Caco-2 (cell line): Measurements from ENCODE around the gene PSTPIP2. TPM values are rescaled to one million over a fixed set of nuclear protein-coding genes. Genes with fewer than 3 reads are reported as not detected.
"Not testable (repeated sequence)": the region's sequence is repeated elsewhere in the genome, so short reads cannot be mapped to it uniquely, and the experiment has no call there.

ENCODE experiments used
- BruUV-seq: library from RNA; stranded (reverse); fragments of 400-500 nt; replicated peaks from 2 replicates; lab custom pipeline; 2021; lab: Mats Ljungman, UMichigan
- CTCF ChIA-PET: fragments of 300-600 bp; sonication (Branson Sonifier 250); formaldehyde crosslinking; loops from one replicate; lab custom pipeline; 2022; ENCODE audit warnings: antibody characterized with exemption; lab: Charles Lee
- POLR2A ChIA-PET: fragments of 300-600 bp; sonication (Branson Sonifier 250); formaldehyde crosslinking; loops from one replicate; lab custom pipeline; 2022; ENCODE audit warnings: antibody characterized with exemption; lab: Charles Lee
- DNase-seq, 2 experiments: peaks; one replicate each; pipeline versions ENCODE4 v3.0.0 to v3.0.0-alpha.2; 2020 to 2022
- H3K27me3 ChIP-seq: replicated peaks from 2 replicates; pipeline ENCODE4 v1.6.0; 2011; ENCODE audit warnings: low read length; ENCODE audit not compliant: control insufficient read depth, insufficient read depth
- H3K36me3 ChIP-seq: 2 replicates; pipeline ENCODE4 v1.5.1; 2011; ENCODE audit warnings: low read length; ENCODE audit not compliant: control insufficient read depth, insufficient read depth
- H3K4me1 ChIP-seq: fragments of 250-450 bp; sonication (Bioruptor Pico); 2 replicates; pipeline ENCODE4 v1.5.1; 2020; ENCODE audit warnings: mild to moderate bottlenecking
- H3K4me3 ChIP-seq: 2 replicates; pipeline ENCODE4 v1.5.1; 2011; ENCODE audit warnings: low read depth, mild to moderate bottlenecking, control low read depth, low read length
- H3K9me3 ChIP-seq: fragments of 250-450 bp; sonication (Bioruptor Pico); 2 replicates; pipeline ENCODE4 v1.5.1; 2020; ENCODE audit warnings: mild to moderate bottlenecking, moderate library complexity
- H3K27ac Mint-ChIP-seq: one replicate; pipeline ENCODE4 v1.8.0; 2022; ENCODE audit warnings: mixed read lengths; ENCODE audit not compliant: unreplicated experiment
- H3K27me3 Mint-ChIP-seq: one replicate; pipeline ENCODE4 v1.8.0; 2022; ENCODE audit warnings: mixed read lengths; ENCODE audit not compliant: insufficient read depth, unreplicated experiment
- H3K36me3 Mint-ChIP-seq: one replicate; pipeline ENCODE4 v1.8.0; 2022; ENCODE audit warnings: mild to moderate bottlenecking, mixed read lengths; ENCODE audit not compliant: insufficient read depth, unreplicated experiment
- H3K4me1 Mint-ChIP-seq: one replicate; pipeline ENCODE4 v1.8.0; 2022; ENCODE audit warnings: low read depth, mixed read lengths; ENCODE audit not compliant: unreplicated experiment
- H3K4me3 Mint-ChIP-seq: one replicate; pipeline ENCODE4 v1.8.0; 2022; ENCODE audit warnings: mild to moderate bottlenecking, moderate library complexity, mixed read lengths; ENCODE audit not compliant: unreplicated experiment
- H3K9me3 Mint-ChIP-seq: one replicate; pipeline ENCODE4 v1.8.0; 2022; ENCODE audit warnings: mixed read lengths; ENCODE audit not compliant: unreplicated experiment
- intact Hi-C: fragments of 100-400 bp; cut with micrococcal nuclease; formaldehyde crosslinking; loops from one replicate; pipeline ENCODE4 v1.10.0; 2022; ENCODE audit not compliant: unreplicated experiment
- total RNA-seq: library from RNA; stranded (reverse); gene quantifications from 2 replicates; pipeline ENCODE4 v1.2.3, GENCODE V29; 2022
- TF ChIP-seq, protein P1 (sequence below), 2 experiments: fragments of 200-600 bp in 1 of 2; IDR thresholded peaks; 1 replicate in 1 of 2; 2 replicates in 1 of 2; pipeline versions ENCODE4 v1.5.1 to v1.8.0; 2011 to 2022; ENCODE audit warnings: antibody characterized with exemption in 1 of 2, control low read depth in 1 of 2, inconsistent platforms in 1 of 2, low read depth in 1 of 2, low read length in 1 of 2, mild to moderate bottlenecking in 1 of 2, moderate library complexity in 1 of 2; ENCODE audit not compliant: insufficient read depth in 1 of 2, severe bottlenecking in 1 of 2, unreplicated experiment in 1 of 2

PSTPIP2 gene
- total RNA-seq, 1 experiment from 2014 or later, result 13.3 TPM

DNA sequence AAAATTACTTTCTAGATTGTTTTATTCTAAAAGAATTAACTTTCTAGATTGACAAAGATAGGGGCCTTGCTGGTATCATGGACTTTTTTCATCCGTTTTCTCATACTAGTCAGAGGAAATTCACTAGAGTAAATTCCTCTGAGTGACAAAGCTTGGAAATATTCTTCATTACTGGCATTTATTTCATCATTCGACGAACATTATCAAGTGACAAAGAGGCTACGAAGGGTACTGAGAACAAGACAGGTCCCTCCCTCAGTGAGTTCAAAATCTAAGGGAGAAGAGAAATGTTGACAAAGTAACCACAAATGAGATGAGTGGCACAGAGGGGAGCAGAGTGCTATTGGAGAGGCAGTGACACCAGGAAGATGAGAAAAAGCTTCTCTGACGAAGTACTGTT, 109.2 kb downstream of the PSTPIP2 start:
- intact Hi-C loops, result no loop called here
- peaks cover 4% of the 10 kb centered on the region for H3K36me3 Mint-ChIP-seq
- H3K27ac Mint-ChIP-seq, result no peak overlapping the region
- no TSS peak for BruUV-seq
- H3K4me1 Mint-ChIP-seq, result no peaks in the 10 kb centered on the region
- POLR2A ChIA-PET, result no interaction called here
- no peak overlapping the region for H3K4me3 Mint-ChIP-seq
- no peak overlapping the region for H3K4me3 ChIP-seq
- H3K9me3 Mint-ChIP-seq, result no peaks in the 10 kb centered on the region
- no peaks in the 10 kb centered on the region for H3K27me3 ChIP-seq
- no peaks in the 10 kb centered on the region for H3K27me3 Mint-ChIP-seq
- no peaks in the 10 kb centered on the region for H3K4me1 ChIP-seq
- H3K9me3 ChIP-seq, result no peaks in the 10 kb centered on the region
- no peak for DNase-seq
- TF ChIP-seq, protein P1, sequence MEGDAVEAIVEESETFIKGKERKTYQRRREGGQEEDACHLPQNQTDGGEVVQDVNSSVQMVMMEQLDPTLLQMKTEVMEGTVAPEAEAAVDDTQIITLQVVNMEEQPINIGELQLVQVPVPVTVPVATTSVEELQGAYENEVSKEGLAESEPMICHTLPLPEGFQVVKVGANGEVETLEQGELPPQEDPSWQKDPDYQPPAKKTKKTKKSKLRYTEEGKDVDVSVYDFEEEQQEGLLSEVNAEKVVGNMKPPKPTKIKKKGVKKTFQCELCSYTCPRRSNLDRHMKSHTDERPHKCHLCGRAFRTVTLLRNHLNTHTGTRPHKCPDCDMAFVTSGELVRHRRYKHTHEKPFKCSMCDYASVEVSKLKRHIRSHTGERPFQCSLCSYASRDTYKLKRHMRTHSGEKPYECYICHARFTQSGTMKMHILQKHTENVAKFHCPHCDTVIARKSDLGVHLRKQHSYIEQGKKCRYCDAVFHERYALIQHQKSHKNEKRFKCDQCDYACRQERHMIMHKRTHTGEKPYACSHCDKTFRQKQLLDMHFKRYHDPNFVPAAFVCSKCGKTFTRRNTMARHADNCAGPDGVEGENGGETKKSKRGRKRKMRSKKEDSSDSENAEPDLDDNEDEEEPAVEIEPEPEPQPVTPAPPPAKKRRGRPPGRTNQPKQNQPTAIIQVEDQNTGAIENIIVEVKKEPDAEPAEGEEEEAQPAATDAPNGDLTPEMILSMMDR (IDR thresholded peaks at IDR 0.05; ENCODE audit: insufficient read depth in 1 of 2, low read depth in 1 of 2, low read length in 1 of 2, severe bottlenecking in 1 of 2, unreplicated experiment in 1 of 2), result no peak
- CTCF ChIA-PET, result no interaction called here
- no peaks in the 10 kb centered on the region for H3K36me3 ChIP-seq

DNA sequence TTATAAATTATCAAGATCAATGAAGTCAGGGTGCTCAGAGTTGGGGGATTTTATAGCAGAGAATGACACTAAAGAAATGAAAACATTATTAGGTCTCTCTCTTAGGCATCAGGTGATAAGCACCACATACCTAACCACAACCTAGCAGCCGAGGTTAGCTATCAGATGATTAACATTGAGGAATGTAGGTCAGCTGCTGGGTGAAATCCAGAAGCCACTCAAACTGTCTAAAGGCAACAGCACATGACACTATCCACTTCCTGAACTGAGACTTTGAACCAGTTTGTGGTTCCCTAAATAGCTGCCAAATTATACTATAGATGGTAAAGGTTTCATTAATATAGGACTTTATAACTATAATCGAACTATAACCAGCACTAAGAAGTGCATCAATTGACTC, 109.6 kb downstream of the PSTPIP2 start:
- H3K4me3 Mint-ChIP-seq, result no peak overlapping the region
- CTCF ChIA-PET, result no interaction called here
- no peaks in the 10 kb centered on the region for H3K27me3 Mint-ChIP-seq
- no peak for DNase-seq
- peaks cover 4% of the 10 kb centered on the region for H3K36me3 Mint-ChIP-seq
- H3K4me1 Mint-ChIP-seq, result no peaks in the 10 kb centered on the region
- H3K9me3 ChIP-seq, result no peaks in the 10 kb centered on the region
- no peak overlapping the region for H3K27ac Mint-ChIP-seq
- no peaks in the 10 kb centered on the region for H3K36me3 ChIP-seq
- no peaks in the 10 kb centered on the region for H3K9me3 Mint-ChIP-seq
- no peaks in the 10 kb centered on the region for H3K27me3 ChIP-seq
- POLR2A ChIA-PET, result no interaction called here
- TF ChIP-seq, protein P1 (IDR thresholded peaks at IDR 0.05; ENCODE audit: insufficient read depth in 1 of 2, low read depth in 1 of 2, low read length in 1 of 2, severe bottlenecking in 1 of 2, unreplicated experiment in 1 of 2), result no peak
- H3K4me1 ChIP-seq, result no peaks in the 10 kb centered on the region
- H3K4me3 ChIP-seq, result no peak overlapping the region
- BruUV-seq, result no TSS peak
- intact Hi-C loops, result no loop called here

DNA sequence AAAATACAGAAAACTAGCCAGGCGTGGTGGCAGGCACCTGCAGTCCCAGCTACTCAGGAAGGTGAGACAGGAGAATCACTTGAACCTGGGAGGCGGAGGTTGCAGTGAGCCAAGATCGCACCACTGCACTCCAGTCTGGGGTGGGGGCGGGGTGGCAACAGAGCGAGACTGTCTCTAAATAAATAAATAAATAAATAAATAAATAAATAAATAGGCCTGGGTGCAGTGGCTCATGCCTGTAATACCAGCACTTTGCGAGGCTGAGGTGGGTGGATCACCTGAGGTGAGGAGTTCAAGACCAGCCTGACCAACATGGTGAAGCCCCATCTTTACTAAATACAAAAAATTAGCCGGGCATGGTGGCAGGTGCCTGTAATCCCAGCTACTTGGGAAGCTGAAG, 112.6 kb downstream of the PSTPIP2 start:
- H3K36me3 ChIP-seq, H3K4me1 ChIP-seq, CTCF ChIA-PET, H3K27ac Mint-ChIP-seq, H3K4me3 Mint-ChIP-seq, DNase-seq, H3K9me3 ChIP-seq, POLR2A ChIA-PET, intact Hi-C loops, H3K27me3 ChIP-seq, H3K9me3 Mint-ChIP-seq, H3K4me1 Mint-ChIP-seq, BruUV-seq, H3K27me3 Mint-ChIP-seq, H3K4me3 ChIP-seq, H3K36me3 Mint-ChIP-seq: not testable (repeated sequence)

DNA sequence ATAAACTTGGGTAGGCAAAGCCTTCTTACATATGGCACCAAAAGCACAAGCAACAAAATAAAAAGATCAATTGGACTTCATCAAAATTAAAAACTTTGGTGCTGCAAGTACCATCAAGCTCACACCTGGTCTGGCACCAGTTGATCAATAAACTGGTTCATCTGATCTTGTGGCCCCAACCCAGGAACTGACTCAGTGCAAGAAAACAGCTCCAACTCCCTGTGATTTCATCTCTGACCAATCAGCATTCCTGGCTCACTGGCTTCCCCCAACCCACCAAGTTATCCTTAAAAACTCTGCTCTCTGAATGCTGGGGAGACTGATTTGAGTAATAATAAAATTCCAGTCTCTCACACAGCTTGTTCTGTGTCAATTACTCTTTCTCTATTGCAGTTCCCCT, 113.3 kb downstream of the PSTPIP2 start:
- no TSS peak for BruUV-seq
- POLR2A ChIA-PET, result no interaction called here
- H3K27ac Mint-ChIP-seq, result no peak overlapping the region
- no peak overlapping the region for H3K4me3 Mint-ChIP-seq
- H3K4me1 Mint-ChIP-seq, result no peaks in the 10 kb centered on the region
- Histone ChIP-seq H3K4me3 (no peak overlapping the region), H3K27me3 (no peaks in the 10 kb centered on the region), H3K9me3 (no peaks in the 10 kb centered on the region), H3K36me3 (no peaks in the 10 kb centered on the region), H3K4me1 (no peaks in the 10 kb centered on the region)
- H3K9me3 Mint-ChIP-seq, result no peaks in the 10 kb centered on the region
- DNase-seq, result no peak
- peaks cover 4% of the 10 kb centered on the region for H3K36me3 Mint-ChIP-seq
- no peaks in the 10 kb centered on the region for H3K27me3 Mint-ChIP-seq
- CTCF ChIA-PET, result no interaction called here
- TF ChIP-seq, protein P1 (IDR thresholded peaks at IDR 0.05; ENCODE audit: insufficient read depth in 1 of 2, low read depth in 1 of 2, low read length in 1 of 2, severe bottlenecking in 1 of 2, unreplicated experiment in 1 of 2), result no peak
- intact Hi-C loops, result no loop called here
